ENCODE measurements around the gene KMT2C. TPM values are rescaled to one million over a fixed set of nuclear protein-coding genes. Genes with fewer than 3 reads are reported as not detected.

KMT2C gene
- total and polyA plus RNA-seq, 10 of the 15 experiments (the other 5 are each of a cell fraction or from before 2014, with no cell fraction given): 3.3 to 45.2 (median 19.2) TPM

DNA sequence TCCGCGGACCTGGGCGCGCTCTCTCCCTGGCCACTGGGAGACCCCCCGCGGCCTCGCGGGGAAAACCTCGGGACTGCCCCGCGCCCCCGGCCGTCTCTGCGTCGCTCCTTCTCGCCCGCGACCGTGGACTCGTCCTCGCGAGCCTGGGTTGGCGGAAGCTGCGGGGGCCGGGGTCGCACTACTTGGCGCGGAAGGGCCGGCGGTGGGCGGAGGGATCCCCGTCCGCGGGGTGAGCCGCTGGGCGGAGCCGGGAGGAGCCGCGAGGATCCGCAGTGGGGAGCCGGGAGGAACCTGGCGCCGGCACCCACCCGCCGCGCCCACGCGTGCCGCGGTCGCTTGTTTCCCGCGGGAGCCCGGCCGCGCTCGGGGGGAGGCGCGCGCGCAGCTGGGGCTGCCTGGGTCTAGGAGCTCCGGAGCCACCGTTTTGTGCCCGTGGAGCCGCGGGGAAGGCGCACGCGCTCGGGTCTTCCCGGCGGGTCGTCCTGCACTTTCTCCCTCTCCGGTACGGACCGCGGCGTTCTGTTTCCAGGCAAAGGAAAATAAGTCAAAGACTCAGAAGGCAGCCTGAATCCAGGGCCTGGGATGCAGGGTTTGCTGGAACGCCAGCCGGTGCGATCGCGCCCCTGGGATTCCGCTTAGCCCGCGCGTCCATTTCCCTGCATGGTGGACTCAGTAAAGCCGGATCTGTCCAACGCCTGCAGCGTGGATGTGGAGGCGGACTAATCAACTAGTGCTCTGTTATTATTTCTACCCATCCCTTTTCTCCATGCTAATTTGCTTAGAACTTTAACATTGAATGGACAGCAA lies 28.7 kb upstream of the KMT2C start (continued):
- TF ChIP-seq, protein P1, sequence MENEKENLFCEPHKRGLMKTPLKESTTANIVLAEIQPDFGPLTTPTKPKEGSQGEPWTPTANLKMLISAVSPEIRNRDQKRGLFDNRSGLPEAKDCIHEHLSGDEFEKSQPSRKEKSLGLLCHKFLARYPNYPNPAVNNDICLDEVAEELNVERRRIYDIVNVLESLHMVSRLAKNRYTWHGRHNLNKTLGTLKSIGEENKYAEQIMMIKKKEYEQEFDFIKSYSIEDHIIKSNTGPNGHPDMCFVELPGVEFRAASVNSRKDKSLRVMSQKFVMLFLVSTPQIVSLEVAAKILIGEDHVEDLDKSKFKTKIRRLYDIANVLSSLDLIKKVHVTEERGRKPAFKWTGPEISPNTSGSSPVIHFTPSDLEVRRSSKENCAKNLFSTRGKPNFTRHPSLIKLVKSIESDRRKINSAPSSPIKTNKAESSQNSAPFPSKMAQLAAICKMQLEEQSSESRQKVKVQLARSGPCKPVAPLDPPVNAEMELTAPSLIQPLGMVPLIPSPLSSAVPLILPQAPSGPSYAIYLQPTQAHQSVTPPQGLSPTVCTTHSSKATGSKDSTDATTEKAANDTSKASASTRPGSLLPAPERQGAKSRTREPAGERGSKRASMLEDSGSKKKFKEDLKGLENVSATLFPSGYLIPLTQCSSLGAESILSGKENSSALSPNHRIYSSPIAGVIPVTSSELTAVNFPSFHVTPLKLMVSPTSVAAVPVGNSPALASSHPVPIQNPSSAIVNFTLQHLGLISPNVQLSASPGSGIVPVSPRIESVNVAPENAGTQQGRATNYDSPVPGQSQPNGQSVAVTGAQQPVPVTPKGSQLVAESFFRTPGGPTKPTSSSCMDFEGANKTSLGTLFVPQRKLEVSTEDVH (IDR thresholded peaks at IDR 0.05; ENCODE audit: low read depth, partially characterized antibody): no peak
- TF ChIP-seq ZNF274 (IDR thresholded peaks at IDR 0.05; ENCODE audit: insufficient read depth, insufficient read length) (no peak), POU2F2 (IDR thresholded peaks at IDR 0.05; ENCODE audit: borderline replicate concordance, low read depth, low read length) (no peak), KLF5 (IDR thresholded peaks at IDR 0.05; ENCODE audit: partially characterized antibody) (no peak), SUZ12 (IDR thresholded peaks at IDR 0.05; ENCODE audit: unreplicated experiment) (no peak), CHD2 (IDR thresholded peaks at IDR 0.05; ENCODE audit: borderline replicate concordance, low read depth, low read length) (peak; percentile 92), PAX8 (IDR thresholded peaks at IDR 0.05) (no peak), POLR2A (IDR thresholded peaks at IDR 0.05; ENCODE audit: low read depth, low read length) (peak; percentile 59), RBBP5 (conservative IDR thresholded peaks at IDR 0.05) (no peak), FOXK2 (IDR thresholded peaks at IDR 0.05) (no peak), POLR2AphosphoS5 (IDR thresholded peaks at IDR 0.05; ENCODE audit: low read length) (peak; percentile 88), MYC (IDR thresholded peaks at IDR 0.05; ENCODE audit: insufficient read depth, insufficient read length, insufficient replicate concordance, low read length, severe bottlenecking) (no peak), RB1 (IDR thresholded peaks at IDR 0.05; ENCODE audit: borderline replicate concordance) (peak; percentile 94; the same call in 1 of the 2 replicates), BACH1 (IDR thresholded peaks at IDR 0.05; ENCODE audit: borderline replicate concordance) (peak; percentile 98)
- TF ChIP-seq, protein P2, sequence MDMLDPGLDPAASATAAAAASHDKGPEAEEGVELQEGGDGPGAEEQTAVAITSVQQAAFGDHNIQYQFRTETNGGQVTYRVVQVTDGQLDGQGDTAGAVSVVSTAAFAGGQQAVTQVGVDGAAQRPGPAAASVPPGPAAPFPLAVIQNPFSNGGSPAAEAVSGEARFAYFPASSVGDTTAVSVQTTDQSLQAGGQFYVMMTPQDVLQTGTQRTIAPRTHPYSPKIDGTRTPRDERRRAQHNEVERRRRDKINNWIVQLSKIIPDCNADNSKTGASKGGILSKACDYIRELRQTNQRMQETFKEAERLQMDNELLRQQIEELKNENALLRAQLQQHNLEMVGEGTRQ (IDR thresholded peaks at IDR 0.05; ENCODE audit: borderline replicate concordance, low read depth, low read length): no peak
- TF ChIP-seq, protein P3, sequence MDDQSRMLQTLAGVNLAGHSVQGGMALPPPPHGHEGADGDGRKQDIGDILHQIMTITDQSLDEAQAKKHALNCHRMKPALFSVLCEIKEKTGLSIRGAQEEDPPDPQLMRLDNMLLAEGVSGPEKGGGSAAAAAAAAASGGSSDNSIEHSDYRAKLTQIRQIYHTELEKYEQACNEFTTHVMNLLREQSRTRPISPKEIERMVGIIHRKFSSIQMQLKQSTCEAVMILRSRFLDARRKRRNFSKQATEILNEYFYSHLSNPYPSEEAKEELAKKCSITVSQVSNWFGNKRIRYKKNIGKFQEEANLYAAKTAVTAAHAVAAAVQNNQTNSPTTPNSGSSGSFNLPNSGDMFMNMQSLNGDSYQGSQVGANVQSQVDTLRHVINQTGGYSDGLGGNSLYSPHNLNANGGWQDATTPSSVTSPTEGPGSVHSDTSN (IDR thresholded peaks at IDR 0.05; ENCODE audit: insufficient replicate concordance, low read depth, low read length): peak; percentile 85
- TF ChIP-seq, protein P4, sequence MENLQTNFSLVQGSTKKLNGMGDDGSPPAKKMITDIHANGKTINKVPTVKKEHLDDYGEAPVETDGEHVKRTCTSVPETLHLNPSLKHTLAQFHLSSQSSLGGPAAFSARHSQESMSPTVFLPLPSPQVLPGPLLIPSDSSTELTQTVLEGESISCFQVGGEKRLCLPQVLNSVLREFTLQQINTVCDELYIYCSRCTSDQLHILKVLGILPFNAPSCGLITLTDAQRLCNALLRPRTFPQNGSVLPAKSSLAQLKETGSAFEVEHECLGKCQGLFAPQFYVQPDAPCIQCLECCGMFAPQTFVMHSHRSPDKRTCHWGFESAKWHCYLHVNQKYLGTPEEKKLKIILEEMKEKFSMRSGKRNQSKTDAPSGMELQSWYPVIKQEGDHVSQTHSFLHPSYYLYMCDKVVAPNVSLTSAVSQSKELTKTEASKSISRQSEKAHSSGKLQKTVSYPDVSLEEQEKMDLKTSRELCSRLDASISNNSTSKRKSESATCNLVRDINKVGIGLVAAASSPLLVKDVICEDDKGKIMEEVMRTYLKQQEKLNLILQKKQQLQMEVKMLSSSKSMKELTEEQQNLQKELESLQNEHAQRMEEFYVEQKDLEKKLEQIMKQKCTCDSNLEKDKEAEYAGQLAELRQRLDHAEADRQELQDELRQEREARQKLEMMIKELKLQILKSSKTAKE (IDR thresholded peaks at IDR 0.05; ENCODE audit: low read depth, poor library complexity, severe bottlenecking): peak; percentile 24
- TF ChIP-seq, protein P5, sequence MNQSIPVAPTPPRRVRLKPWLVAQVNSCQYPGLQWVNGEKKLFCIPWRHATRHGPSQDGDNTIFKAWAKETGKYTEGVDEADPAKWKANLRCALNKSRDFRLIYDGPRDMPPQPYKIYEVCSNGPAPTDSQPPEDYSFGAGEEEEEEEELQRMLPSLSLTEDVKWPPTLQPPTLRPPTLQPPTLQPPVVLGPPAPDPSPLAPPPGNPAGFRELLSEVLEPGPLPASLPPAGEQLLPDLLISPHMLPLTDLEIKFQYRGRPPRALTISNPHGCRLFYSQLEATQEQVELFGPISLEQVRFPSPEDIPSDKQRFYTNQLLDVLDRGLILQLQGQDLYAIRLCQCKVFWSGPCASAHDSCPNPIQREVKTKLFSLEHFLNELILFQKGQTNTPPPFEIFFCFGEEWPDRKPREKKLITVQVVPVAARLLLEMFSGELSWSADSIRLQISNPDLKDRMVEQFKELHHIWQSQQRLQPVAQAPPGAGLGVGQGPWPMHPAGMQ (IDR thresholded peaks at IDR 0.05; ENCODE audit: borderline replicate concordance): no peak

All from GM12878 (cell line).